ENCODE data around the gene SH3BP4. TPM values are rescaled to one million over a fixed set of nuclear protein-coding genes. Genes with fewer than 3 reads are reported as not detected.

The SH3BP4 gene
- total RNA-seq, 1 experiment from 2014 or later: 93.8 TPM

- Mint-ChIP-seq H3K4me3 (no peak overlapping the region), H3K27me3 (ENCODE audit: low read depth) (no peaks in the 10 kb centered on the region), H3K36me3 (ENCODE audit: insufficient read depth in 1 of 3, low read depth in 3 of 3) (peaks cover 25 to 79% (median 74%) of the 10 kb centered on the region in 3 experiments), H3K9me3 (no peaks in the 10 kb centered on the region), H3K27ac (0 out of 7 replicates have a peak overlapping the region, but pooled peaks of 1 of the 3 experiments have one; percentile 44), H3K4me1 (peaks cover 5 to 6% of the 10 kb centered on the region in 2 experiments)
- Histone ChIP-seq H3K23me2 (ENCODE audit: insufficient read length, low read depth, low read length, poor library complexity, severe bottlenecking) (no peaks in the 10 kb centered on the region), H3K4ac (ENCODE audit: low read depth, low read length) (no peak overlapping the region), H3K23ac (ENCODE audit: insufficient read length, low read depth, low read length) (no peak overlapping the region), H3K14ac (ENCODE audit: insufficient read depth, low read length) (no peak overlapping the region; the same call in 1 of the 2 replicates), H3K27ac (ENCODE audit: insufficient read length, low read depth, low read length) (no peak overlapping the region), H2BK12ac (ENCODE audit: insufficient read length, low read depth, low read length) (no peak overlapping the region), H4K91ac (ENCODE audit: insufficient read length, low read depth, low read length) (no peak overlapping the region), H2AFZ (ENCODE audit: low read length) (no peak overlapping the region), H3K4me1 (ENCODE audit: insufficient read depth, low read length) (no peaks in the 10 kb centered on the region), H3K9ac (ENCODE audit: extremely low read depth, insufficient read length, low read length) (no peak overlapping the region), H2BK120ac (ENCODE audit: low read depth, low read length, poor library complexity, severe bottlenecking) (no peak overlapping the region), H3K27me3 (ENCODE audit: insufficient read depth, low read length) (no peaks in the 10 kb centered on the region), H4K8ac (replicated peaks; ENCODE audit: insufficient read length, low read depth, low read length) (no peak overlapping the region), H3K79me1 (ENCODE audit: insufficient read depth, low read depth, low read length, poor library complexity, severe bottlenecking) (no peaks in the 10 kb centered on the region), H3T11ph (ENCODE audit: low read length) (no peak overlapping the region), H2AK5ac (ENCODE audit: insufficient read length, low read length) (no peak overlapping the region), H4K20me1 (ENCODE audit: control insufficient read depth, insufficient read depth, insufficient read length) (no peaks in the 10 kb centered on the region), H3K18ac (ENCODE audit: insufficient read length, low read depth, low read length) (no peak overlapping the region), H2BK15ac (ENCODE audit: low read depth, low read length) (no peak overlapping the region; the same call in 1 of the 2 replicates), H3K79me2 (ENCODE audit: insufficient read depth, low read length) (no peaks in the 10 kb centered on the region; the same call in 1 of the 2 replicates), H4K5ac (ENCODE audit: insufficient read length, low read depth, low read length) (no peak overlapping the region), H3K4me2 (ENCODE audit: insufficient read depth, insufficient read length, low read length) (no peak overlapping the region), H2BK5ac (ENCODE audit: insufficient read length, low read length) (no peak overlapping the region), H3K9me3 (ENCODE audit: control insufficient read depth, low read depth, low read length) (no peaks in the 10 kb centered on the region), H3K56ac (ENCODE audit: insufficient read length, low read depth, low read length) (no peak overlapping the region), H2BK20ac (ENCODE audit: low read depth, low read length, poor library complexity, severe bottlenecking) (no peak overlapping the region)
- no peak for DNase-seq
- no peak for TF ChIP-seq CTCF (conservative IDR thresholded peaks at IDR 0.05)
- WGBS (ENCODE audit: extremely low coverage, insufficient read length, low lambda C conversion rate): no CpG with 5 or more reads among the region's 7 CpGs
Measured at GRCh38 chr2:235050980-235051351, 99.1 kb downstream of the SH3BP4 start.
